HUES6 (cell line): ENCODE data around the gene UBASH3A.

Source experiments
- H3K27ac ChIP-seq: 2 replicates; pipeline ENCODE4 v1.7.0; 2013; ENCODE audit warnings: low read depth, mild to moderate bottlenecking, low read length, inconsistent platforms
- H3K27me3 ChIP-seq: 2 replicates; pipeline ENCODE4 v1.6.1; 2013; ENCODE audit warnings: low read length; ENCODE audit not compliant: control insufficient read depth, insufficient read depth
- H3K36me3 ChIP-seq: 2 replicates; pipeline ENCODE4 v1.6.1; 2013; ENCODE audit warnings: low read length; ENCODE audit not compliant: control insufficient read depth, insufficient read depth
- H3K4me1 ChIP-seq: 2 replicates; pipeline ENCODE4 v1.6.1; 2013; ENCODE audit warnings: low read length; ENCODE audit not compliant: control insufficient read depth, insufficient read depth
- H3K4me3 ChIP-seq: 2 replicates; pipeline ENCODE4 v1.5.1; 2013; ENCODE audit warnings: low read depth, low read length
- H3K9ac ChIP-seq: one replicate; pipeline ENCODE4 v1.6.1; 2013; ENCODE audit warnings: mild to moderate bottlenecking, low read length
- H3K9me3 ChIP-seq: 2 replicates; pipeline ENCODE4 v1.6.1; 2013; ENCODE audit warnings: low read depth, low read length; ENCODE audit not compliant: control insufficient read depth, insufficient read depth

Gene UBASH3A

DNA sequence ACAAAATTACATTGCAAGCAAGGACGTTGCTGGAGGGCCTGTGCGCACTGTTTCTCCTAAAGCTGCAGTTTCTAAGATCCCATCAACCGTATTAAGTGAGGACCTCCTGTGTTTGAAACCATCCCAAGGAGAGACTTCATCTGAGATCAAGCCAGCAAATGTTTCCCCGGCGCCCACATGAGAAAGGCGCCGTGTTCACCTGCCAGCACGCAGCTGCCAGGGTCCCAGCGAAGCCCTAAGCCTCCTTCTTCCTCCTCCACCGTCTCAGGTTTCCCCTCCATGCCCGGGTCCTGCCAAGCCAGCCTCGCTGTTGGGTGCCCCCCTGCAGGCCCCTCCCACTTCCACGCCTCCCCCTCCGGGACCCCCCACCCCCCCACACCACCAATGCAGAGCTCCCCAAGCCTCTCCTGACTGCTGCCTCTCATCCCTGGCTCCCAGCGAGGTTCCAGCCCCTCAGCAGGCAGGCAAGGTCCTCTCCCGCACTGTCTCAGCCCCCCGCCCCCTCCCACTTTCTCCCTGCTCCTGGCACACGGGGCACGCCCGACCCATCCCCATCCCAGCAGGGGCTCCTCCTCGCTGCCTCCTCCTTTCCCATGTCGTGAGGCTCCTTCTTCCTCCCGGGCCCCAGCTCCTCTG is 28.7 kb upstream of the UBASH3A start:
- Histone ChIP-seq H3K9me3 (no peaks in the 10 kb centered on the region), H3K27me3 (peaks cover 27% of the 10 kb centered on the region), H3K4me3 (no peak overlapping the region), H3K36me3 (no peaks in the 10 kb centered on the region), H3K27ac (no peak overlapping the region), H3K9ac (no peak overlapping the region), H3K4me1 (peaks cover 12% of the 10 kb centered on the region)

DNA sequence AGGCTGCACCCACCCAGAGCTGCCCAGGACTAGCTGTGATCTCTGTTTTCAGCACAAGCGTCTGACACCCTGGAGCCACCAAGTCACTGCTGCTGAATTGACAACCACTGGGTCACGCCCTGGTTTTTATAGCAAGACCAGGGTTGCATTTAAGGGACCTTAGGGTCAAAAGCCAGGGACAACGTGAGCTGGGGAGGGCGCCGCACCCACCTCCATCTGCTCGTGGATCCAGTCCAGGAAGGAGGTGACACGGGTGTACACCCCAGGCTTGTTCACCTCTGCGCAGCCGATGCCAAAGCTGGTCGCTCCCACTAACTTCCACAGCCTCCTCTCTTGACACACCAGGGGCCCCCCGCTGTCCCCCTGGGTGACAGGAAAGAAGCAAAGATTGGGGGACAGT is 28.2 kb upstream of the UBASH3A start:
- peaks cover 12% of the 10 kb centered on the region for H3K4me1 ChIP-seq
- no peak overlapping the region for H3K27ac ChIP-seq
- H3K36me3 ChIP-seq: no peaks in the 10 kb centered on the region
- peaks cover 27% of the 10 kb centered on the region for H3K27me3 ChIP-seq
- H3K9ac ChIP-seq: no peak overlapping the region
- no peaks in the 10 kb centered on the region for H3K9me3 ChIP-seq
- H3K4me3 ChIP-seq: no peak overlapping the region

- Histone ChIP-seq H3K4me3 (no peak overlapping the region), H3K36me3 (no peaks in the 10 kb centered on the region), H3K4me1 (peaks cover 12% of the 10 kb centered on the region), H3K27me3 (peaks cover 27% of the 10 kb centered on the region), H3K9me3 (no peaks in the 10 kb centered on the region), H3K27ac (no peak overlapping the region), H3K9ac (no peak overlapping the region)
These were observed 27.8 kb upstream of the UBASH3A start for GRCh38 chr21:42375966-42376337.

GRCh38 chr21:42376338-42376982 is 27.2 kb upstream of the UBASH3A start:
- H3K27me3 ChIP-seq: peaks cover 27% of the 10 kb centered on the region
- H3K27ac ChIP-seq: no peak overlapping the region
- no peaks in the 10 kb centered on the region for H3K36me3 ChIP-seq
- no peak overlapping the region for H3K4me3 ChIP-seq
- no peak overlapping the region for H3K9ac ChIP-seq
- 0 out of 2 replicates have a peak, but pooled peaks cover under 1% of the 10 kb centered on the region for H3K9me3 ChIP-seq
- peaks cover 12% of the 10 kb centered on the region for H3K4me1 ChIP-seq

GRCh38 chr21:42377211-42377950 is 26.3 kb upstream of the UBASH3A start:
- no peak overlapping the region for H3K4me3 ChIP-seq
- peaks cover 12% of the 10 kb centered on the region for H3K4me1 ChIP-seq
- H3K9me3 ChIP-seq: peaks cover 9% of the 10 kb centered on the region
- no peak overlapping the region for H3K9ac ChIP-seq
- no peak overlapping the region for H3K27ac ChIP-seq
- H3K27me3 ChIP-seq: peaks cover 27% of the 10 kb centered on the region
- no peaks in the 10 kb centered on the region for H3K36me3 ChIP-seq

DNA sequence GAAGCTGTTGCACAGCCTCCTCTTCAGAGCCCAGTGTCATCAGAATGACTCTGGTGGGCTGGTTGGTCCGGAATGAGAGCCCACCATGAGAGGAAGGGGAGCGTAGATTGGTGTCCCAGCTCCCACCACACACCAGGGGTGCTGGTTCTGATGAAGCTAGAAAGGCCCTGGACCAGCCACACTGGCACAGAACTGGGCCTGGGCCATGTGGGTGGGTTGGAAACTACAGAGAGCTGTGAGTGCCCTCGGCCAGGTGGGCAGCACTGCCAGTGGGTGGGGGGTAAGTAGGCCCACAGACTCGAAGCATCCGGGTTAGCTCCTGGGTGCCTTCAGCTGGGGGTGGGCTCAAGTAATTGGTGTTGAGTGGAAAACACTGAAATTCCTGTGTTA is 25.8 kb upstream of the UBASH3A start:
- Histone ChIP-seq H3K36me3 (no peaks in the 10 kb centered on the region), H3K9me3 (peaks cover 9% of the 10 kb centered on the region), H3K9ac (no peak overlapping the region), H3K27ac (no peak overlapping the region), H3K4me3 (no peak overlapping the region), H3K27me3 (peaks cover 27% of the 10 kb centered on the region), H3K4me1 (peaks cover 12% of the 10 kb centered on the region)

- Histone ChIP-seq H3K36me3 (no peaks in the 10 kb centered on the region), H3K9ac (no peak overlapping the region), H3K4me1 (peaks cover 12% of the 10 kb centered on the region), H3K27ac (no peak overlapping the region), H3K4me3 (no peak overlapping the region), H3K9me3 (peaks cover 9% of the 10 kb centered on the region), H3K27me3 (peaks cover 27% of the 10 kb centered on the region)
These were observed 25.3 kb upstream of the UBASH3A start for GRCh38 chr21:42378418-42378817.

DNA sequence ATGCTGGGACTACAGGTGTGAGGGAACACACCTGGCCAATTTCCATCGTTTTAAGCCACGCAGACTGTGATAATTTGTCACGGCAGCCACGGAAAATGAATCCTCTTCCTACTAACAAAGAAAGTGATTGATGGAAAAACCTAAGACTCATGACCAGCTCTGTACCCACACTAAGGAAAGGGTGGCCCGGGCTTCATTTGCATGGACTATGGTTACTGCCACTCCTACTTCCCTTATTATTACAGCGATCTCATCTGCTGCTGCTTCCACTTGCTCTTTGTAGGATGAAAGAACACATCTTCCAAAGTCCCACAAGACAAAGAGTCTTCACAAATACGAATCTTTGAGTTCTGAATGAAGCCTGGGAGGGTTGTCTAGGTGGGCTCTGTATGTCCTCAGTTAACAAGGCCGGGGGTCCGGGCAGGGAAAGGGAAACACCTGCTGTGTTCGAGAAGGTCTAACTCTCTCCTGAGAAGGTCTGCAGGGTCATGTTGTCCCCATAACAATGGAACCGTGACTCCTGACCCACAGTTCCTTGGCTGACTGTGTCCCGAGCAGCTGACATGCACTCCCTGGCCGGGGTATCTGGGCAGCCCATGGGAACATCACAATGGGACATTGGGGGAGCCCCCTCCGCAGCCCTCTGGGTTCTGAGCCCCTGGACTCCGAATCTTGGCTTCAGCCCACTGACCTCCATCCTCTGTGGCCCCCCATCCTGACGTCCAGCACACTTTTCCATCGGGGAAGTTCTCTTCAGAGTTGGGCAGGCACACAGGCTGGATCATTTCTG is 24.1 kb upstream of the UBASH3A start:
- no peaks in the 10 kb centered on the region for H3K36me3 ChIP-seq
- peaks cover 9% of the 10 kb centered on the region for H3K9me3 ChIP-seq
- no peak overlapping the region for H3K4me3 ChIP-seq
- no peak overlapping the region for H3K27ac ChIP-seq
- H3K27me3 ChIP-seq: peaks cover 17% of the 10 kb centered on the region
- H3K9ac ChIP-seq: no peak overlapping the region
- peaks cover 5% of the 10 kb centered on the region for H3K4me1 ChIP-seq

- Histone ChIP-seq H3K27me3 (peaks cover 2% of the 10 kb centered on the region; the same call in 1 of the 2 replicates), H3K36me3 (no peaks in the 10 kb centered on the region)
These were observed 22.2 kb upstream of the UBASH3A start for GRCh38 chr21:42381347-42381984.

GRCh38 chr21:42382915-42383314 is 20.8 kb upstream of the UBASH3A start:
- no peaks in the 10 kb centered on the region for H3K4me1 ChIP-seq
- no peak overlapping the region for H3K9ac ChIP-seq
- H3K27me3 ChIP-seq: no peaks in the 10 kb centered on the region
- H3K4me3 ChIP-seq: no peak overlapping the region
- peaks cover 9% of the 10 kb centered on the region for H3K9me3 ChIP-seq
- H3K36me3 ChIP-seq: no peaks in the 10 kb centered on the region
- no peak overlapping the region for H3K27ac ChIP-seq

More at GRCh38 chr21:42381347-42381984, 22.2 kb upstream of the UBASH3A start:
- H3K9ac ChIP-seq: no peak overlapping the region
- H3K4me1 ChIP-seq: no peaks in the 10 kb centered on the region
- H3K9me3 ChIP-seq: peaks cover 9% of the 10 kb centered on the region
- H3K27ac ChIP-seq: no peak overlapping the region
- H3K4me3 ChIP-seq: no peak overlapping the region
